AG04450 (cell line): ENCODE results near the gene MLNR. TPM values are rescaled to one million over a fixed set of nuclear protein-coding genes. Genes with fewer than 3 reads are reported as not detected.

Experiments
- CTCF ChIA-PET: fragments of 300-600, 350-600 bp; formaldehyde crosslinking; extraction: SDS; loops from one replicate; lab custom pipeline; 2022; ENCODE audit warnings: antibody characterized with exemption, inconsistent platforms; lab: Charles Lee
- POLR2A ChIA-PET: fragments of 350-600 bp; formaldehyde crosslinking; extraction: SDS; loops from one replicate; lab custom pipeline; 2021; ENCODE audit warnings: antibody characterized with exemption, inconsistent platforms; lab: Yijun Ruan, JAX
- DNase-seq: peaks from one replicate; pipeline ENCODE4 v3.0.0-alpha.2; 2011; ENCODE audit warnings: low read depth, low spot score
- H3K27ac ChIP-seq: one replicate; pipeline ENCODE4 v1.5.1; 2012; ENCODE audit warnings: low read depth, low read length, control low read depth
- H3K27me3 ChIP-seq: one replicate; pipeline ENCODE4 v1.6.0; 2012; ENCODE audit warnings: low read length; ENCODE audit not compliant: control insufficient read depth, insufficient read depth
- H3K4me3 ChIP-seq: 2 replicates; pipeline ENCODE4 v1.5.1; 2011; ENCODE audit warnings: mild to moderate bottlenecking, low read depth, low read length, control low read depth
- H3K9me3 ChIP-seq: 2 replicates; pipeline ENCODE4 v1.5.1; 2012; ENCODE audit warnings: low read length; ENCODE audit not compliant: control insufficient read depth, insufficient read depth
- CTCF ChIP-seq: IDR thresholded peaks from 2 replicates; pipeline ENCODE4 v1.5.1; 2011; ENCODE audit warnings: low read depth, low read length, control low read depth, inconsistent platforms
- polyA plus RNA-seq: library from polyadenylated mRNA; depleted of rRNA; stranded (reverse); fragments of >200 nt; gene quantifications from 2 replicates; pipeline ENCODE4 v1.2.3, GENCODE V29; 2011

The MLNR gene
- polyA plus RNA-seq, 1 experiment = not detected

DNA sequence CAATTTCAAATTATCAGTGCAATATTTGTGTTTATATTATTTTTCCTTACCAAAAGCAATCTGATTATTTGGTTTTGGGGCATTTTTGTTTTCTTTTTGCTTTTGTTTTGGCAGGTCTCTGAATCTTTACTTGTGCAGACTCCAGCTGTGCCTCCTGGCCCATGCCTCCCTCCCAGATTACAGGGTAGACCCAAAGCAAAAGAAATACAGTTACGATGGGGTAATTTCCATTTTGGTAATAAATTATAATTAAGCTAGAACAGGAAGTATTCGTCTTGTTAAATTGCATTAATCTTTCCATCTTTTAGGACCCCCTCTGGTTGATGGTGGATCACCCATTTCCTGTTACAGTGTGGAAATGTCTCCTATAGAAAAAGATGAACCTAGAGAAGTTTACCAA, 29.2 kb upstream of the MLNR start:
- no peak for DNase-seq
- POLR2A ChIA-PET = no interaction called here
- no peak overlapping the region for H3K27ac ChIP-seq
- CTCF ChIA-PET = interaction anchor here (1.4 kb wide), 1 partner anchor 416 kb away, joined by 3 read pairs; no protein-coding TSS in a partner anchor
- H3K4me3 ChIP-seq = no peak overlapping the region
- TF ChIP-seq CTCF = no peak
- no peaks in the 10 kb centered on the region for H3K9me3 ChIP-seq
- no peaks in the 10 kb centered on the region for H3K27me3 ChIP-seq

- H3K27me3 ChIP-seq = no peaks in the 10 kb centered on the region
- H3K9me3 ChIP-seq = no peaks in the 10 kb centered on the region
- POLR2A ChIA-PET = no interaction called here
- no peak overlapping the region for H3K4me3 ChIP-seq
- no peak overlapping the region for H3K27ac ChIP-seq
- TF ChIP-seq CTCF = no peak
- DNase-seq = no peak
- CTCF ChIA-PET = no interaction called here
Observed at GRCh38 chr13:49206641-49207040, 13.5 kb upstream of the MLNR start.

GRCh38 chr13:49208619-49209018, 11.5 kb upstream of the MLNR start:
- TF ChIP-seq CTCF = no peak
- ChIA-PET CTCF (no interaction called here), POLR2A (no interaction called here)
- DNase-seq = no peak
- Histone ChIP-seq H3K27ac (no peak overlapping the region), H3K9me3 (no peaks in the 10 kb centered on the region), H3K4me3 (no peak overlapping the region), H3K27me3 (no peaks in the 10 kb centered on the region)

DNA sequence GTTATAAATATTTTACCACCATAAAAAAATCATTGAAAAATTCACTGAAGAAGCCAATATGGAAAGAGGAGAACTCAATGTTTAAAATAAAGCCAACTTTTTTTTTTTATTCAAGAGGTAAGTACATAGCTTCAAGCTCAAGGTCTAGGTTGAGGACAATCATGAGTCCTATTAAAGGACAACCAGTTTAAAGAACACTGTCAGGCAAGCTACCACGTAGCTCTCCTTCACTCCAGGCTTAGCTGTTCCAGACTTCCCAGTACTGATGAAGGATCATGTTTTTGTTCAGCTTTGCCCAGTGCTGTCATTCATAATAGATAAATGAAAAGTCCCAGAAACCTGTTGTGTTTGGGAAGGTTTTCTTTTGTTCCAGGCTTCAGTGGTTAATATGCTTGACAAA, 10.0 kb upstream of the MLNR start:
- no peak overlapping the region for H3K4me3 ChIP-seq
- no peaks in the 10 kb centered on the region for H3K9me3 ChIP-seq
- CTCF ChIA-PET = interaction anchor here (0.6 to 0.9 kb wide), 2 partner anchors 70 to 71 kb away, joined by 3 to 4 read pairs; no protein-coding TSS in a partner anchor
- TF ChIP-seq CTCF = no peak
- POLR2A ChIA-PET = no interaction called here
- H3K27me3 ChIP-seq = no peaks in the 10 kb centered on the region
- no peak for DNase-seq
- no peak overlapping the region for H3K27ac ChIP-seq

DNA sequence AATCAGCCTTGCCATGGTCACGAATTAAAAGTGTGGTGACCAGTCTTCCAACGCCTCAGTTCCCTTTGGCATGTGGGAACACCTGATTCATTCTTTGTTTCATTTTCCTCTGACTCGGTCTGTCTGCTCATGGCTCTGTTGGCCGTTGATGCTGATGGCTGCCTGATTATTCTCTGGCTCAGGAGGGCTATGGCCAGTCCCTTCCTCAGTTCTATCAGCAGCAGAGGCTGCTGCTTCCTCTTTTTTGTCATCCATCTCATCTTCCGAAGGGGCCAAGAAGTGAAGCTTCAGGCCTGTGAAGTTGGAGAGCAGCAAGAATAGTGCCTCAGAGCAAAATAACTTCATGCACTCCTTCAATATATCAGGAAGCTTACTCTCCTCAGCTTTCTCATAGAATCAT, 9.5 kb upstream of the MLNR start:
- Histone ChIP-seq H3K27me3 (no peaks in the 10 kb centered on the region), H3K4me3 (no peak overlapping the region), H3K9me3 (no peaks in the 10 kb centered on the region), H3K27ac (no peak overlapping the region)
- no peak for TF ChIP-seq CTCF
- POLR2A ChIA-PET = interaction anchor here (0.8 kb wide), 1 partner anchor 349 kb away, joined by 3 read pairs; no protein-coding TSS in a partner anchor
- no peak for DNase-seq
- CTCF ChIA-PET = interaction anchor here (0.6 to 0.9 kb wide), 2 partner anchors 70 to 71 kb away, joined by 3 to 4 read pairs; no protein-coding TSS in a partner anchor
